ENCODE measurements around the gene KEL. TPM values are rescaled to one million over a fixed set of nuclear protein-coding genes. Genes with fewer than 3 reads are reported as not detected.

Gene KEL
- total RNA-seq, 1 experiment from 2014 or later = 0.91 TPM

GRCh38 chr7:142908921-142909890, 53.0 kb downstream of the KEL start:
- POLR2A ChIA-PET = interaction anchor here (0.6 to 0.9 kb wide), 2 partner anchors 17 to 384 kb away, joined by 3 read pairs; no protein-coding TSS in a partner anchor
- TF ChIP-seq YY1 (IDR thresholded peaks at IDR 0.05; ENCODE audit: extremely low read depth, insufficient replicate concordance, low read depth, low read length) (no peak), SP1 (IDR thresholded peaks at IDR 0.05; ENCODE audit: low read depth) (no peak), CTCF (IDR thresholded peaks at IDR 0.05 in 2 of 3, conservative IDR thresholded peaks at IDR 0.05 in 1 of 3; ENCODE audit: borderline replicate concordance in 1 of 3, insufficient read depth in 1 of 3, low read depth in 2 of 3, low read length in 2 of 3) (peak; percentile 43 to 69 (median 49); a peak in 5 of 6 replicates), SIN3A (IDR thresholded peaks at IDR 0.05; ENCODE audit: low read depth) (no peak), ZFX (IDR thresholded peaks at IDR 0.05) (no peak), EGR1 (IDR thresholded peaks at IDR 0.05; ENCODE audit: low read depth) (no peak), RAD21 (IDR thresholded peaks at IDR 0.05; ENCODE audit: low read depth) (peak; percentile 40), POLR2AphosphoS5 (IDR thresholded peaks at IDR 0.05; ENCODE audit: low read depth, low read length) (no peak), SRF (IDR thresholded peaks at IDR 0.05; ENCODE audit: low read depth) (no peak)
- Histone ChIP-seq H3K27ac (ENCODE audit: low read depth, low read length) (no peak overlapping the region), H3K4me1 (ENCODE audit: control insufficient read depth in 1 of 2, insufficient read depth in 2 of 2, low read length in 2 of 2) (no peaks in the 10 kb centered on the region), H3K9me2 (ENCODE audit: insufficient read depth) (no peaks in the 10 kb centered on the region), H2AFZ (ENCODE audit: low read depth, low read length, poor library complexity, severe bottlenecking) (no peak overlapping the region), H4K20me1 (ENCODE audit: insufficient read depth) (no peaks in the 10 kb centered on the region), H3K9me3 (ENCODE audit: control insufficient read depth in 1 of 2, insufficient read depth in 1 of 2, low read depth in 1 of 2, low read length in 2 of 2) (no peaks in the 10 kb centered on the region), H3K4me2 (ENCODE audit: low read length) (no peak overlapping the region), H3K9ac (ENCODE audit: low read length) (no peak overlapping the region), H3K4me3 (replicated peaks in 1 of 2; ENCODE audit: low read depth in 1 of 2, low read length in 2 of 2) (no peak overlapping the region), H3K27me3 (ENCODE audit: insufficient read depth, low read length) (peaks cover 7% of the 10 kb centered on the region; the same call in 1 of the 2 replicates), H3K36me3 (ENCODE audit: control insufficient read depth in 1 of 2, insufficient read depth in 2 of 2, low read length in 2 of 2) (no peaks in the 10 kb centered on the region), H3K79me2 (ENCODE audit: insufficient read depth, low read length) (no peaks in the 10 kb centered on the region)
- intact Hi-C loops (cut with micrococcal nuclease) = no loop called here
- CTCF ChIA-PET = interaction anchor here (0.9 to 2.1 kb wide), 13 partner anchors 9 to 306 kb away, joined by 3 to 13 read pairs (median 5); partner anchors contain the start of gene KEL
- BruUV-seq (replicated peaks) = no TSS peak
- RAD21 ChIA-PET (ENCODE audit: low non-redundant PET in 1 of 2, low total read pairs in 2 of 2, uncharacterized antibody in 2 of 2, unreplicated experiment in 2 of 2) = interaction anchor here in 1 of 2 experiments (1.2 kb wide), 1 partner anchor 52 kb away, joined by 5 read pairs; no protein-coding TSS in a partner anchor
- ATAC-seq (peak; percentile 96), DNase-seq (ENCODE audit: low read depth, low spot score) (peak; percentile 18)

All from HCT116 (cell line).